DMS 273 (cell line): Measurements from ENCODE around the gene RPS4Y2.

ENCODE experiments used
- DNase-seq: peaks from one replicate; lab custom pipeline; 2025; ENCODE audit not compliant: unreplicated experiment; lab: John Stamatoyannopoulos, UW

The RPS4Y2 gene

DNA sequence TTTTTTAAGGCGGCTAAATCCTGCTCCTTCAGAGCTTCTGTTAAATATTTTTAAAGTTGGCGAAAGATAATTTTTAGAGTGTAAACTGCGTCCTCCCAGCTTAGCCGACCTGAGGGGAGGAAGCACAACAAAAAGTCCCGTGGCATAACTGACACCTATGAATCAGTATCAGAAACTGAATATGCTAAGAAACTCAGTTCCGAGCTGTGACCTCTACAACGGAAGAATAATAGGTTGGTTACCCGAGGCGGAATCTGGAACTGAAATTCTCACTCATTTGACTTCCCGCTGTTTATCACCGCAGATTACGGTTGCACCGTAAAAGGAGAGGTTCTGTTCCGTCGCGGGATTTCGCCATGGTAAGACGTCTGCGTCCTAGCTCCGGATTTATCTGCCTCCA, at the start of gene RPS4Y2:
TSS of gene RPS4Y2 (plus strand) at position 301 of the 400 bp plus-strand sequence. CDS start at position 357, 56 bp downstream.
- no peak for DNase-seq

DNA sequence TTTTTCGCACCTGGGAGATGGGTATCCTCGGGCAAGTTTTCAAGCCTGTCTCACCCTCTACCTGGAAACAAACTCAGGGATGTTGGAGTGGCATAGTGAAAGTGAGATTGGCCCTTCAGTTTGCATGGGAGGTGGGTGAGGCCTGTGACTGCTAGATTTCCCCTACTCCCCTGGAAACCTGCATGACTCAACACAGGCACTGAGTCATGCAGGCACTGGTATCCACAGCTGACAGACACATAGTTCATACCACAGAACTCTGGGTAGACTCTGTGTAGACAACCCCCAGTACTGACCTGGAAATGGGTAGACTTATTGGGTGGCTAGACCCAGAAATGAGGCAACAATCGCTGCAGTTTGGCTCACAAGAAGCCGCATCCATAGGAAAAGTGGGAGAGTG, 41.5 kb upstream of the RPS4Y2 start:
- DNase-seq, result no peak

GRCh38 chrY:20726184-20726907, 29.6 kb upstream of the RPS4Y2 start:
- no peak for DNase-seq

DNA sequence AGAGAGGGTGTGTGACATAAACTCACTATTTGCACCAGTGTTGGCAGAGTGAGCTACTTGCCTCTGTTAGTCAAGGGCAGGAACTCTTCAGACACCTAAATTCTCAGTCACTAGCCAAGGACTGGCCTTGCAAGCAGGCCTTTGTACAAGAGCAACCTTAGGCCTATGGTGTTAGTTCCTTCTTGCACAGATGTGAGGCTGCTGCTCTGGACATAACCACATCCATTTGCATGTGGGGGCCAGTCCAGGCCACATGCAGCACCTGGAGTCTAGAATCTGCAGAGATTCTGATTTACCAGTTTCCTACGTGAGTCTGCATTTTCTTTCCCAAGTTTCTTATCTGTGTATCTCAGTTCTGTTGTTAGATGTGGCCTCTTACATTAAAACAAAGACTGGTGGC, 20.7 kb upstream of the RPS4Y2 start:
- DNase-seq, result no peak

DNA sequence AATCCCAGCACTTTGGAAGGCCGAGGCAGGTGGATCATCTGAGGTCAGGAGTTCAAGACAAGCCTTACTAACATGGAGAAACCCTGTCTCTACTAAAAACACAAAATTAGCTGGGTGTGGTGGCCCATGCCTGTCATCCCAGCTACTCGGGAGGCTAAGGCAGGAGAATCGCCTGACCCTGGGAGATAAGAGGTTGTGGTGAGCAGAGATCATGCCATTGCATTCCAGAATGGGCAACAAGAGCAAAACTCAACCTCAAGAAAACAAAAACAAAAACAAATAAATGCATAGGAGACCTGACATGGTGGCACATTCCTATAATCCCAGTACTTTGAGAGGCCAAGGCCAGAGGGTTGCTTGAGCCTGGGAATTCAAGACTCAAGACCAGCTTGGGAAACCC, 16.1 kb upstream of the RPS4Y2 start:
- DNase-seq, result no peak

DNA sequence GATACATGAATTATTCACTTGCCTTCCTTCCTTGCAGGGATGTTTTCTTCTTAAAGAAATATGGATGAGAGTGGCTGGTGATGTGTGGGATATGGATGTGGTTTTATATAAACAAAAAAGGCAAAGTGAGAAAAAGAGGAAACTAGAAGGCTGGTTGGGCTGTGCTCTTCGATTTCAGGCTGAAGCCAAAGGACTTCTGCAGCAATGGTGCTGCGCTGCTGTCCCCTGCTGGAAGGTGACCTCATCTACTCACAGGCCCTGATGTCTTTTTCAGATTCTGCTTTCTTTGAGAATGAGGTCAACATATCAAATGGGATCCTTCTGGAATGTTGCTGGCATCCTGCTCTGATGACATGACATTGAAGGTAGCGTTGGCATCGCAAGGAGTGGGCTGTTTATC, 15.3 kb upstream of the RPS4Y2 start:
- DNase-seq, result no peak

- DNase-seq, result no peak
These were observed 10.8 kb upstream of the RPS4Y2 start for GRCh38 chrY:20745060-20745459.

DNA sequence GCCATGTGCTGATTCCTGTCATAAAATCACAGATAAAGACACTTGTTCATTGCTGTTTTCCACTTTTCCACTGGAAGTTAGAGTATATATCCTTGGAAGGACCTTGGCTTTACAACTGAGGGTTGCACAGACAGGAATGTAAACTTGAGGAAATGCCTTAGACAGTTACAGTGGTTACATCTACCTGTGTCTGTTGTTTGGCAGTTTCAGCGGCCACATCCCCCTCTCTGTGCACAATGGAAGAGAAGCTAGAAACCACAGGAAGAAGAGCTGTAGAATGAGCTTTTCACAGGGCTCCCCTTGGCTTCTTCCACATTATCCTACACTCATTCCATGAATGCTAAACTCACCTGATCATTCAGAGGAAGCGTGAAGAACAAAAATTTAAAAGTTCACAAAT, 9.0 kb upstream of the RPS4Y2 start:
- no peak for DNase-seq

GRCh38 chrY:20763869-20764268, 8.0 kb downstream of the RPS4Y2 start:
- DNase-seq, result no peak

DNA sequence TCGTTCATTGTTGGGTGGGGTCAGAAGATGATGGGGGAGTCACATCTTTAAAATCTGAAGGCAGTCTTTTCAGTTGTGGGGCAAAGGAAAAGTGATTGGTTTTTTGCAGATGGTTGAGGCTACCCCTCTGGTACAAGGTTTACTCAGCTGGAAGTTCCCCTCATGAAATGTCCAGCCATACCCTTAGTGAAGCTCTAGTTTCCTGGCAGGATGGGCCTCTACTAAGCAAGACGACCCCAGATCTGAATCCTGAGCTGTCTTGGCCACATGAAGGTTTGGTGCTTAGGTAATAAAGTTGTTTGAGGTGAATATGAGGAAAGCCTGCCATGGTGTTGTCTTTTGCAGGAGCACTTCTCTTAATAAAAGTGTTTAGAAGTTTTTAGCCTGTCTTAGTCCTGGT, 9.2 kb downstream of the RPS4Y2 start:
- no peak for DNase-seq

GRCh38 chrY:20770755-20771154, 14.8 kb downstream of the RPS4Y2 start:
- no peak for DNase-seq

DNA sequence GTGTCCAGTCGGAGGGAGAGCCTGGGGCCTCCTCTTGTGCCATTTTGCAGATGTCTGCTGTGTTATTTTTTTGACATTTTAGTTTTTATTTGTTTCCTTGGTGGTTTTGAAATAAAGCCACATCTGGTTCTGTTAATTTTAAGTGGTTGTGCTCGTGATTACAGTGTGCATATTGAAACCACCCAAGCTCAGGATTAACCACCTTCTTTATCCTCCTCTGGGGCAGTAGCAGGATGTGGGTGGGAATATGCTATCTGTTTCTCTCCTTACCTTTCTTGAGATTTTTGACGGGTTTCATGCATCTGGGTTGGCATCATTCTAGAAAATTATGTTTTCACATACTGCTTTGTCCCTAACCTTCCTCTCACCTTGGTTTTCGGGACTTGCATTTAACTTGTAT, 20.2 kb downstream of the RPS4Y2 start:
- DNase-seq, result no peak

DNA sequence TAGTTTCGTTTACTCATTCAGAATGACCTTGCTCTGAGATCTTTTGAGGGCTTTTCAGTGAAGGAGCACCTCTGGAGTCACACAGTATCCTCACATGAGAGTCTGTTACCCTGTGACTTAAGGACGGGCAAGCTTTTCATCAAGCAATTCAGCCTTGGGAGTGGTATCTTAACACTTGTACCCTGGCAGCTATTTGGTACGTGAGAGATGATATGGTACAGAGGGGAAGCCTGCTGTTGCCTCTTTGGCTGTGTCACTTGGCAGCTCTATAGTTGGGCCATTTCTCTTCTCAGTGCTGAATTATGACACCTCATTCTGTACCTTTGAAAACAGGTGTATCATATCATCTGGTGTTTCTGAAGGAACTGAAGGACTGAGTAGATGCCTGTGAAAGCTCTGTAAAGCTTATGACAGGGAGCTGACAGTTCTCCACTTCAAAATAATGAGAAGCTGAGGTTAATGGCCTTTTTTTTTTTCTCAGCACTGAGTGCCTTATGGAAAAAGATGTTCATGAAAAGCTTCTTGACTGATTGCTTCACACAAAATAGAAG, 24.3 kb downstream of the RPS4Y2 start:
- no peak for DNase-seq

- DNase-seq, result no peak
These were observed 24.9 kb downstream of the RPS4Y2 start for GRCh38 chrY:20780776-20781175.

DNA sequence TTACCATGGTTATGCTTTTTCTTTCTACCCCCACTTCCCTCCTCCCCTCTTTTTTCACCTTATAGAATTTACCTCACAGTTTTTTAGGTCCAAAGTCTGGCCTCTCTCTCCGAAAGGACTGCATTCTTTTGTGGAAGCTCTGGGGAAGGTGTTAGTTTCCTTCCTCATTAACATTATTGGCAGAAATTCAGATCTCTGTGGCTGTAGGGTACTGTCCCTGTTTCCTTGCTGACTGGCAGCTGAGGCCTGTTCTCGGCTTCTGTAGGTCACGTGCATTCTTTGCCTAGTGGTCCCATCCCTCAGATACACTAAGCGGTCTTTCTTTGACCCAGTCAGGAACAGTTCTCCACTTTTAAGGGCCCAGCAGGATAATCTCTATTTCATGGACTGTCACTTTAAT, 25.5 kb downstream of the RPS4Y2 start:
- no peak for DNase-seq

- DNase-seq, result no peak
These were observed 29.1 kb downstream of the RPS4Y2 start for GRCh38 chrY:20784965-20785364.

- DNase-seq, result no peak
These were observed 31.2 kb downstream of the RPS4Y2 start for GRCh38 chrY:20787076-20787475.

GRCh38 chrY:20798351-20799049, 42.6 kb downstream of the RPS4Y2 start:
- DNase-seq, result no peak

DNA sequence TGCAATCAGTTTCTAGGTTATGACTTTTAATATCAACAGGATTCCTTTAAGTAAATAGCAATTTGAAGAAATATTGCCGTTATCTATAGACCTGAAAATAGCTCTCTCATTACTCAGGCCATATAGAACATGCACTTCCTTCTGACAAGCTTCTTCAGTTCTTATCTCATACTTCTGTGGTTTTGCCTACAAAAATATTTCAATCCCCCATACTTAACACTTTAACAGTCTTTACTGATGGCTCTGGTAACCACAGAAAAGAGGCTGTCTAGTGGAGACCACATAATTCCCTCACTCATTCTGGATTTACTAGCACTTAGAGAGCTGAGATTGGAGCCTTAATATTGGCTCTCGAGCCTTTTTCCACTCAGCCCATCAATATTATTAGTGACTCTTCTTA, 46.8 kb downstream of the RPS4Y2 start:
- no peak for DNase-seq

DNA sequence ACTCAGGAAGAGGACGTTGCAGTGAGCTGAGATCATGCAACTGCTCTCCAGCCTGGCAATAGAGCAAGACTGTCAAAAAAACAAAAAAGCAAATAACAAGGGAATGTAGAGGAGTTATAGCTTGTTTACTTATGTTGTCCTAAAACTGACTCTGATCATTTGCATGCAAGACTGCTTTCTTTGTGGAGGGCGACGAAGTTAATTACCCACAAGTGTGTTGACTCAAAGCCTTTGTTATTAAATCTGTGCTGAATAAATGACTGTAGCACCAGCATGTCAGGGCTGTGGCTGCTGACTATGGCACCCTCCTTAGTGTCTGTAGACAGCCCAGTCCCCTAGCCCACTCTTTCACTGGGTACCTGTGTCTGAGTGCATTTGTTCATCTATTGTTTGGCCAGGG, 50.3 kb downstream of the RPS4Y2 start:
- no peak for DNase-seq

GRCh38 chrY:20813459-20813858, 57.6 kb downstream of the RPS4Y2 start:
- no peak for DNase-seq

- no peak for DNase-seq
These were observed 58.9 kb downstream of the RPS4Y2 start for GRCh38 chrY:20814794-20815193.
